Measurements from ENCODE around the gene TNFRSF25. TPM values are rescaled to one million over a fixed set of nuclear protein-coding genes. Genes with fewer than 3 reads are reported as not detected.

TNFRSF25 gene
- total and polyA plus RNA-seq, 9 of the 15 experiments (the other 6 are each of a cell fraction or from before 2014, with no cell fraction given), result 0.24 to 0.49 TPM; not detected in 7

GRCh38 chr1:6489799-6490180, 23.8 kb upstream of the TNFRSF25 start:
- Histone ChIP-seq H3K27me3 (ENCODE audit: control insufficient read depth in 2 of 2, insufficient read depth in 2 of 2, low read length in 2 of 2) (peaks cover 18 to 70% of the 10 kb centered on the region in 2 experiments; a peak in 4 of 5 replicates), H3K4me2 (ENCODE audit: insufficient read depth, low read length) (peak overlapping the region; percentile 79), H3K4me3 (peak overlapping the region; percentile 40), H3K9ac (ENCODE audit: insufficient read depth in 1 of 2, low read depth in 2 of 2, low read length in 2 of 2) (peak overlapping the region; percentile 8 to 66; a peak in 3 of 4 replicates), H3K79me2 (ENCODE audit: control insufficient read depth, insufficient read depth, low read length) (no peaks in the 10 kb centered on the region), H2AFZ (ENCODE audit: low read depth, low read length) (peak overlapping the region; percentile 80), H3K4me1 (replicated peaks in 1 of 2; ENCODE audit: control insufficient read depth in 2 of 2, insufficient read depth in 2 of 2, low read length in 2 of 2) (peaks cover 4 to 43% of the 10 kb centered on the region in 2 experiments; a peak in 2 of 5 replicates), H3K36me3 (ENCODE audit: control insufficient read depth, insufficient read depth, low read length) (no peaks in the 10 kb centered on the region), H3K9me3 (replicated peaks; ENCODE audit: control insufficient read depth, insufficient read depth, low read depth, low read length) (no peaks in the 10 kb centered on the region), H3K9me1 (ENCODE audit: control insufficient read depth, insufficient read depth, low read length) (peaks cover 4% of the 10 kb centered on the region), H3K27ac (ENCODE audit: extremely low read depth, low read depth, low read length) (no peak overlapping the region), H4K20me1 (replicated peaks; ENCODE audit: control insufficient read depth, insufficient read depth, low read length) (peaks cover 28% of the 10 kb centered on the region)
- ChIA-PET CTCF (ENCODE audit: low intra/inter-chr PET ratio) (interaction anchor here (0.6 to 2.1 kb wide), 3 partner anchors 64 to 243 kb away, joined by 4 to 14 read pairs (median 4); partner anchors contain the start of gene NOL9), POLR2A (interaction anchor here (0.6 to 2.0 kb wide), 3 partner anchors 10 to 297 kb away, joined by 3 to 8 read pairs (median 4); no protein-coding TSS in a partner anchor)
- intact Hi-C loops (cut with micrococcal nuclease), result loop anchor here (5.0 kb wide), 1 partner anchor 87 kb away; no protein-coding TSS in a partner anchor
- DNase-seq (ENCODE audit: extremely low read depth in 1 of 4, low spot score in 3 of 4), result peak; percentile 91 to 97 (median 96)
- peak; percentile 74 for FAIRE-seq
- no TSS peak for BruUV-seq (replicated peaks)
- WGBS (ENCODE audit: insufficient coverage, low coverage, missing lambda C conversion rate), result 11% methylated on average over 19 of the region's 21 CpGs
- in situ Hi-C loops (cut with MboI), result loop anchor here (10.0 to 25.0 kb wide), 2 partner anchors 145 to 723 kb away; no protein-coding TSS in a partner anchor
- peak; percentile 91 for ATAC-seq
- TF ChIP-seq ESRRB (CRISPR knock-in tag; IDR thresholded peaks at IDR 0.05; ENCODE audit: borderline replicate concordance), result no peak
- 0 out of 2 replicates have a peak, but pooled peaks have one; percentile 11 for TF ChIP-seq SAFB (IDR thresholded peaks at IDR 0.05; ENCODE audit: borderline replicate concordance, low read depth, low read length)
- no peak for TF ChIP-seq SNRNP70 (optimal IDR thresholded peaks at IDR 0.05; ENCODE audit: low read depth, low read length)
- peak; percentile 92 for TF ChIP-seq CTCFL (IDR thresholded peaks at IDR 0.05; ENCODE audit: borderline replicate concordance, insufficient read depth, low read depth, low read length, poor library complexity, severe bottlenecking)
- no peak for TF ChIP-seq BRCA1 (IDR thresholded peaks at IDR 0.05)
- TF ChIP-seq BRCA1 (CRISPR knock-in tag; IDR thresholded peaks at IDR 0.05), result 0 out of 2 replicates have a peak, but pooled peaks have one; percentile 22
- no peak for TF ChIP-seq SRSF9 (IDR thresholded peaks at IDR 0.05; ENCODE audit: borderline replicate concordance, low read depth, low read length)
- TF ChIP-seq FOXK2 (conservative IDR thresholded peaks at IDR 0.05 in 1 of 2, IDR thresholded peaks at IDR 0.05 in 1 of 2; ENCODE audit: low read depth in 2 of 2), result no peak
- TF ChIP-seq ATF4 (CRISPR knock-in tag; IDR thresholded peaks at IDR 0.05), result no peak
- no peak for TF ChIP-seq E2F1 (CRISPR knock-in tag; IDR thresholded peaks at IDR 0.05)
- TF ChIP-seq TEAD1 (CRISPR knock-in tag; IDR thresholded peaks at IDR 0.05), result 0 out of 4 replicates have a peak, but pooled peaks of 1 of the 2 experiments have one; percentile 48
- no peak for TF ChIP-seq ZNF121 (CRISPR knock-in tag; conservative IDR thresholded peaks at IDR 0.05)
- no peak for TF ChIP-seq ZBTB33 (CRISPR knock-in tag; IDR thresholded peaks at IDR 0.05)
